HG03097 (cell line): Measurements from ENCODE around the gene LYPLAL1.
"Not testable (repeated sequence)": the region's sequence is repeated elsewhere in the genome, so short reads cannot be mapped to it uniquely, and the experiment has no call there.

ENCODE experiments used
- ATAC-seq: cut with Tn5 transposase; IDR thresholded peaks from one replicate; pipeline ENCODE4 v1.9.1; 2021; ENCODE audit not compliant: unreplicated experiment, low FRiP score

The LYPLAL1 gene

GRCh38 chr1:219161371-219161770 lies 12.3 kb upstream of the LYPLAL1 start:
- ATAC-seq: no peak

DNA sequence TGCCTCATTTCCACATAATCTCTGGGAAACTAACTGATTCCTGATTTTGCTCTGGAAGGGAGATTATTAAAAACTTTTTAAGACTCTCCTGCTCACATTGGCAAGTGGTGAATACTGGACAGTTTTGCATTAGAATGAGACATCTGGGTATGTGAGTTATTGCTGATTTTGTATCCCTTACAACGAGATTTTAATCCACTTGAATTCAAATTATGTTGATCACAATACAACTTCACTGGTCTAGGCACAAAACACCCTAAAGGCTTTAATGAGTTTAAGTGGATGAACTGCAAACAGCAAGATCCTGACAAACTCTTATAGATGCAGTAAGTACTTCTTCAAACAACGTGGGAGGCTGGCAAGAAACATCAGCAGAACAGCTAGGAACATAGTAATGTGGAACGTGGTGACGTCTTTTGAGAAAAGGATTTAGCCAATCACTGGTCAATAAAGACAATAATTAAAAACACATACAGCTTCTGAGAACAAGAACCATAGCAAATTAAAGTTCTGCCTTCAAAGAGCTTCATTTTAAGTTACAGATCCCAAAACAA lies 10.2 kb upstream of the LYPLAL1 start:
- ATAC-seq: no peak

DNA sequence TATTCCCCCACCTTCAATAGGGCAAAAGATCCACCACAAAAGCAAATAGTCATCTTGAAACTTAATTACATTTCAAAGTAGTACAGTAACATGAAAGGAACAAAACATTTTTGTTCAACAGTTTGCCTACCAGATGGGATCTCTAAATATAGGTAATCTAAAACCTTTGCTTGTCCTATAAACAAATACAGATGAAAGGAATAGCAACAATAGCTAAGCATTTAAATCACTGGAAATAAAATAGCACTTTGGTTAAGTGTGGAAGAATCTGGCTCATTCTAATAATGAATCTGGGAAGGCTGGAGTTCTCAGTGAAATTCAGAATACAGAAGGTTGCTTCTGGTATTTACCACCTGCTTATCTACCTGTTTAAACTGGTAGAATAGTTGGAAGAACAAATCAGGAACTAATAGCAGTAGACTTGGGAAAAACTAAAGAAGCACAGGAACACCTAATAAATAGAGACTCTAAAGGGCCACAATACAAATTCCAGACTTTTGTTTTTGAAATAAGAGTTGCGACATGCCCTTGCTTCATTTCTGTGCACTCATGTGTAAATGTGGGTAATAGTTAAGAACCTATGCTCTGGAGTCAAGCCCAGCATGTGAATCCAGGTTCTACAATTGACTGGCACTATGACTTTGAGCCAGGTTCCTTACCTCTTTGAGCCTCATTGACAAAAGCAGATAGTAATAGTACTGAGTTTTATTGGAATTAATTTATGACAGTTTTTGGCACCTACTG lies 2.3 kb upstream of the LYPLAL1 start:
- no peak for ATAC-seq

GRCh38 chr1:219172821-219173220 lies 857 bp upstream of the LYPLAL1 start:
- no peak for ATAC-seq

DNA sequence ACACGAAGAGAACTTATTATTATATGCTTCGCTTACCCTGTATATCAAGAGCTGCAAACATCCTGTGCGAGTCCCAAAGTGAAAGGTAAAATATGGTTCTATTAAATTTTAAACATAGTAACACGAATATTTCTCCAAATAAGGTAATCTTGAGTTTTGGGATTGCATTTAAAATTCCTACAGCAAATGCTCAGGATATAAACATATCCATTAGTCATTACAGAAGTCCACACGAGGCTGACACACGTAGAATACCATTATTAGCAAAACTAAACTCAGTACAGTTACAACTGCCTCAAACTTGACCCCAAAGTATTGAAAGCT lies 282 bp upstream of the LYPLAL1 start:
- ATAC-seq: peak; percentile 2

DNA sequence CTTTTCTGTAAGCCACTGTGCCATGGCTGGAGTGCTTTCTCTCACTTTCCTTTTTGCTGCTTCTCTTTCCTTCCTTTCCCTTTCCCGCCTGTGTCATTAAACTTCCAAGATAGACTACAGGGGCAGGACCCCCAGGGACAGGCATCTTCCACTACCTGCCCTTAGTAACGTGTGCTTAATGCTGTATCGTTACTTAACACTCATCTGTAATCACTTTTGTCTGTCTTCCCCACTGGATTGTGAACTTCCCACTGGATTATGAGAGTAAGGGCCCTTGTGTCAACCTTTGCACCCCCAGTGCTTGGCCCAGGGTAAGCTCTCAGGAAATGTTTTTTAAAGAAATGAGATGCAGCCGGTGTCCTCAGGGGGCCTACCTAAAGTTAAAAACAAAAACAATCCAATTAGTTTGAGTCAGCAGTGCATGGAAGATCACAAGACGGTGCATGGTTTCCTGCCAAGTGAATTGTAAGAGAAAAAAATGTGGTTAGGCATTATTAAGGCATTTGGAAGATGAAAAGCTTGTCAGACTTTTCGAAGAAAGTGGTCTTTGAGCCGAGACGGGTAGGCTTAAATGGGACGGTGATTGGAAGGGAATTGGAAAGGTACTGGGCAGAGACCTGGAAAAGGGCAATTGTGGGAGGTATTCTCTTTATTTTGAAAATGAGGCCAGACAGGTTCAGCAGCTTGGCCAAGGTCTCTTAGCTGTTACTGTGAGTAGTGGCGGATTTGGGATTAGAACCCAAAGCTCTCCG lies 958 bp downstream of the LYPLAL1 start:
- ATAC-seq: peak; percentile 19

DNA sequence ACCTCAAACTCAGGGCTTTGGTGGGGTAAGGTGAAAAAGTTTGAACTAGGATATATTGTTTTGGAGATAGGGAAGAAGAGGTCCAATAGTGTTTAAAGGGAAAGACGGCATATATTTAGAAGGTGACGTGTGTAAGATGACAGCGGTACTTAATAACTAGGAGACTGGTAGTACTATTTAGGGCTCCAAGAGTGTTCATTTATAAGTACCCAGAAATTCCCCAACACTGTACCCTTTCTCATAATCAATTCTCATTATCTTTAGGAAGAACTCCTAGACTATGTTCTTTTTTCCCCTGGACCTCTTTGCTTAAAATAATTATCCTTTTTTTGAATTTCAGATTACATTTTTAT lies 1.5 kb downstream of the LYPLAL1 start:
- ATAC-seq: no peak

GRCh38 chr1:219176168-219176567 lies 2.5 kb downstream of the LYPLAL1 start:
- ATAC-seq: no peak

- ATAC-seq: peak; percentile 31
Measured at GRCh38 chr1:219177363-219177762, 3.7 kb downstream of the LYPLAL1 start.

DNA sequence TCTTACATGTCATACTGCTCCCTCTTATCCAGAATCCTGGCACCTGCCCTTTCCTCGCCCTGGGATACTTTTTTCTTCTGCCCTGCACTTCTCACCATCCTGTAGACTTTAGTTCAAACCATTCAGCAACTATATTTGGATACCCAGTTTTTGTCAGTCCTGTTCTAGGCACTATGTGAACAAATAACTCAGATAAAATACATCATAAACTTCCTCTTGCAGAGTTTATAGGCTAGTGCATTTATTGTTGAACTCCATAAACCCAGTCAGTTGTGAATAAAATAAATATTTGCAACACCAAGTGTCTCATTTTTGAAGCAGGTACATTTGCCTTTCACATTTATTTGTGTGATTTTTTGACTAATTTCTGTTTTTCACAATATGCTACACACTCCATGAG lies 4.3 kb downstream of the LYPLAL1 start:
- ATAC-seq: no peak

DNA sequence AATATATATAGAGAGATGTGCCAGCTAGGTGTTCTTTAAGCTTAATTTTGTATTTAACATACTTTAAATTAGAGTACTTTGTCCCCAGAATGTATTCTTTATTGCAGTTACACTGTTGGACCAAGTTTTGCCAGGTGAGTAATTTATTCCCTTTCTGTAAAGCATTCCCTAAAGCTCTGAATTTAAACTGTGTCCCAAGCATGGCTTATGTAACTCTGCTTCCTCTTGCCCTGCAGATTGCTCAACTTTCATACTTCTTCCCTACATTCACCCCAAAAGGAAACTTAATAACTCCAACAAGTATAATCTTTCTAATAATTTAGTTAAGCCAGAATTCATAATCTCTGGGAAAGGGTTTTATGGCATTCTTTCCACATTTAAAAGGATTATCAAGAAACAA lies 5.6 kb downstream of the LYPLAL1 start:
- no peak for ATAC-seq

DNA sequence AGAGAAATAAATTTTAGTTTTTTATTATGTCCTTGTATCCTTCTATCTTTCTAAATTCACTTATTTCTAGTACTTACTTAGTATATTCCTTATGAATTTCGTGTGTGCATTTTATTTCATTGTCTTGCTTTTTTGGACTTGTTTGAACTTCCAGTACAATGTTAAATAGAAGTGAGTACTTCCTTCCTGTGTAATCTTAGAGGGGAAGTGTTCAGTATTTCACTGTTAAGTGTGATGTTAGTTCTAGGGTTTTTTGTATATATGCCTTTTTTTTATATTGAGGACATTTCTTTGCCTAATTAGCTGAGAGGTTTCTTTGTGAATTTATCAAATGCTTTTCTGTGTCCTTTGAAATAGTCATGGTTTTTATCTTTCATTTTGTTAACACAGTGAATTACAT lies 10.7 kb downstream of the LYPLAL1 start:
- no peak for ATAC-seq

DNA sequence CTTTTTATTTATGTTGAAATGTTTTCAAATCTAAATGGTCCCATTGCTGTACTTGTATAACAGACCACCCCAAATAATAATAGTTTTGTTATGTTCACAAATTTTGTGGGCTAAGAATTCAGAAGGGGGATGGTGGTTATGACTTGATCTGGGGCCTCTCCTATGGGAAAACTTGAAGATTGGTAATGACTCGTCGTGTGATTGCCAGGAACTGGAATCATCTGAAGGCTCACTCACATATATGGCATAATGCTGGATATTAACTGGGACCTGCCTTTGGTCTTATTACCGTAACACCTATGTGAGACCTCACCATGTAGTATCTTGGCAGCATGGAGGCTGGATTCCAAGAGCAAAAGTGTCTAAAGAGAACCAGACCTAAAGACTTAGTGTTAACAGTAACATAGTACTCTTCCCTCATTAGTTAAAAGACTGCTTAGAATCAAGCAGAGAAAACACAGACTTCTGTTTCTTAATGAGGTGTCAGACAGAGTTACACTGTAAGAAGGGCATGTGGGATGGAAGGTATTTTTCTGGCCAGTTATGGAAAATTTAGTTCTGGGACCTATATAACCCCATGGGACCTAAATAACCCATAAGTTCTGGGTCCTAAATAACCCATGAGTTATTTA lies 11.9 kb downstream of the LYPLAL1 start:
- ATAC-seq: no peak

- peak; percentile 55 for ATAC-seq
Measured at GRCh38 chr1:219188331-219188803, 14.7 kb downstream of the LYPLAL1 start.

- ATAC-seq: peak; percentile 61
Measured at GRCh38 chr1:219189021-219189824, 15.5 kb downstream of the LYPLAL1 start.

GRCh38 chr1:219189952-219190351 lies 16.3 kb downstream of the LYPLAL1 start:
- no peak for ATAC-seq

DNA sequence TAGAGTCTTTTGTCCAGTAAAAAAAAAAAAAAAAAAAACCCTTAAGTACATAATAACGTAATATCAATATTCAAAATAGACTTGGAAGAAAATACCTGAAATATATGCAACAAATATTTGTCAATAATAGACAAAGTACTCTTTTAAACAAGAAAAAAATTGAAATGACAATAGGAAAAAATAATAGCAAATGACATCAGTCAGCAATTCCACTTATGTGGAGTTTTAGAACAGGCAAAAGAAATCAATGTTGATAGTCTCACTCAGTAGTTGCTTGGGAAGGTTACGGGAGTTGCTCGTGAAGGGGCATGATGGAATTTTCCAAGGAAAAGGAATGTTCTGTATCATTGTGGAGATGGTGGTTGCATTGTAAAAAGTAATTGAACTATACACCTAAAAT lies 16.9 kb downstream of the LYPLAL1 start:
- ATAC-seq: no peak

DNA sequence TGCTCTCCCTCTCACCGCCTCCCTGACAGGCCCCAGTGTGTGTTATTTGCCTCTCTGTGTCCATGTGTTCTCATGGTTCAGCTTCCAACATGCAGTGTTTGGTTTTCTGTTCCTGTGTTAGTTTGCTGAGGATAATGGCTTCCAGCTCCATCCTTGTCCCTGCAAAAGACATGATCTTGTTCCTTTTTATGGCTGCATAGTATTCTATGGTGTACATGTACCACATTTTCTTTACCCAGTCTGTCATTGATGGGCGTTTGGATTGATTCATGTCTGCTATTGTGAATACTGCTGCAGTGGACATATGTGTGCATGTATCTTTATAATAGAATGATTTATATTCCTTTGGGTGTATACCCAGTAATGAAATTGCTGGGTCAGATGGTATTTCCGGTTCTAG lies 22.2 kb downstream of the LYPLAL1 start:
- not testable (repeated sequence) for ATAC-seq

DNA sequence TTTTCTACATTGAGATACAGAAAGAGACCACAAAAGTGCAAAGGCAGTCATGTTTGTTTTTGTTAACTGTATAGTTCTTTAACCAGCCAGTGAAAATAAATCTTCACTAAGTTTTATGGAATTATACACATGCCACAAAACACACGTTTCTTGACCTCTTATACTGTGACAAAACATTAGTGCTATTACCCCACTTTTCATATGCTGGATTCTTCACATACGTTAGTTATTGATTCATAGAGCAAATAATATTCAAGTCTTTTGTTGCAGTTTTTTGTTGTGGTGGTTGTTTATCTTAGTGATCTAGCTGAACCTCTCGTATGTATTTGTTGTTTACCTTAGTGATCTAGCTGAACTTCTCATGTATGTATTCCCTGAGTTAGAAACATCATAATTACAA lies 28.0 kb downstream of the LYPLAL1 start:
- no peak for ATAC-seq

- ATAC-seq: no peak
Measured at GRCh38 chr1:219202567-219202966, 28.9 kb downstream of the LYPLAL1 start.

DNA sequence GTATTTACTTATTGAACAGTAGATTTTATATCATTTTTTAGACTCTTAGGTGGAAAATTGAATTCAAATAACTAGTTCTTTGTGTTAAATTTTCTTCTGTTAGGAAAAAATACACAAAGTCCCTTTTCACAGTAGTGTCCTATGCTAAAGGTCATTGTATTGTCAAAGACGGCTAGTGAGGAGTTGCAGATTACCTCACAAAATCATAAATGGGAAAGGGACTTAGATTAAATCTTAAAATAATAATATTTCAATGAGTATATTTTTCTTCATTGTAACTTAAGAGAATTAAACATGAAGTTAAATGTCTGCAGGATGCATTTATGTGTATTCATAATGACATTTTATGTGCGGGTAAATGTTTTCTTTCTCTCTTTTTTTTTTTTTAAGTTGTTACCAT lies 32.7 kb downstream of the LYPLAL1 start:
- ATAC-seq: no peak
